Measurements from ENCODE around the gene TGM5.

The TGM5 gene

DNA sequence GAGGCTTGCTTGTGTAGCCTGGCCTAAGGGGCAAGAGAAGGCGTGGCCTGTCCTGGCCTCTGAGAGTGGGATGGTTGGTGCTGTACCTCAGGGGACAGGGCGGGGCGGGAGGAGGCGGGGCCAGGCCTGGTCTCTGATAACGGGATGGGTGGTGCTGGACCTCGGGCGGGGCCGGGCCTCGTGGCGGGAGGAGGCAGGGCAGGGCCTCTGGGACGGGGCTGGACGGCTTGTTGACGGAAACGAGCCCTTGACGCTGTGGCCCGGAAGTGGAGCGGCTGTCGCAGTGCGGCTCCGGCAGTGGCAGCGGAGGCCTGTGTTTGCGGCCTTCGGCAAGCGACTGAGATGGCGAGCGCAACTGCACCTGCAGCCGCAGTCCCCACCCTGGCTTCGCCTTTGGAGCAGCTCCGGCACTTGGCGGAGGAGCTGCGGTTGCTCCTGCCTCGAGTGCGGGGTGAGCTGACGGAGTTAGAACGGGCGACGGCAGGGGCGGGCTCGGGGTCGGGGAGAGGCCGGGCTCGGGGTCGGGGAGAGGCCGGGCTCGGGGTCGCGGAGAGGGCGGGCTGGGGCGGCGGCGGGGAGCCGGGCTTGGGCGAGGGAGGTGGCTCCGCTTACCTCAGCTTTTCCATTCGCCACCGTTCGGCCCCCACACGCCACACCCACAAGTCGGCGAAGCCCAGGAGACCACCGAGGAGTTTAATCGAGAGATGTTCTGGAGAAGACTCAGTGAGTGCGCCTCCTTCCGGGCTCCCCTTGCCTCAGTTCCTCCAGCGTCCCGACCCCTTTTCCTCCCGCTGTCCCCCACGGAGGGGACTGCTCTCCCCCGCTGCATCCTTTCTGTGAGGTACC lies 81.3 kb downstream of the TGM5 start, which contains the start of gene CCNDBP1:
Gene CCNDBP1, plus strand, starts transcription at position 247 of the 846 bp plus-strand sequence. Its CDS starts 96 bp downstream, at position 343.
- peak in 1 of 2 experiments; percentile 67 for DNase-seq

DNA sequence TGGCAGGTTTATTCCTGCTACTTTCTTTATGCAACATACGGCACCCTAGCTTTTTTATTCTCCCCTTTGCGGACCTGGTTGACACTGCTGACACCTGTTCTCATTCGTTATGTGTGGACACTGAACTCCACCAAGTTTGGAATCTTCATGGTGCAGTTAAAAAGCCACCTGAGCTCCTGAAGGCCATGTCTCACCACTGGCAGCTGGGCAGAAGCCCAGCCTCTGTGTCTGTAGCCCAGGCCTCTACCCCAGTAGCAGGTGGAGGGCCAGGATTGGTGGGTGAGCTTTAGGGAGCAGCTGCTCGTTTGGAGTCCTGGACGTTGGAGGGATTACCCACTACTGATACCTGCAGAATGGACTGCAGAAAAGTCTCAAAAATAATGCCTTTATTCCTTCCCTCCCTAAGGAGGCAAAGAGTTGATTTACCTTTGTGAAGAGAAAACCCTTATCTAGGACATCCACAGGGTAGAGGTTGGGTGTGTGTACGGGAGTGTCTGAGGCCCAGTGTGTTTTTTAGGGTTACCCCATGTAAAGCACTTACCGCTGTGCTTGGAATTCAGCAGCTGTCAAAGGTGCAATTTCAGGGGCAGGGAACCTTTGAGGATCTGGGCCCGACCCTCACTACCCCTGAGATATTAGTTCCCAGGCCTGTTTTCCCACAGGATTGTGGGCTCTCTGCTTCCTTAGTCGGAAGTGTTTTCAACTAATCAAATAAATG lies 82.2 kb downstream of the TGM5 start:
- DNase-seq, result no peak

DNA sequence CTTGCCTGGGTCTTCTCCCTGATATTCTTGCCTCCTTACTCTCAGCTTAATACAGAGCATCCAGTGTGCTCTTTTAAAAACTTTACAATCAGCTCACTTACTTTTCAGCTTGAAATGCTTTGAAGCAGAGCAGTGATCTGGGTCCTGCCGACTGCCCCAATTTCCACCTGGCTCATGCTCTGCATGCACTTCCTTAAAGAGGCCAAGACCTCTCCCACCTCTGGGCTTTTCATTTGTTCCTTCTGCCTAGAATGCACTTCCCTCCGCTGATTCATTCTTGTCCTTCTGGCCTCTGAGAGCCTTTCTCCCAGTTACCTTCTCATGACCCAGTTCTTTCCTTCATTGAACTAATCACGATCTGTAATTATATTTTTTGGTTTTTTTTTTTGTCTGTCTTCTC lies 83.5 kb downstream of the TGM5 start:
- no peak for DNase-seq
